GM21528 (cell line): ENCODE results near the gene CAMTA1.

Source experiments
- ATAC-seq: cut with Tn5 transposase; IDR thresholded peaks from one replicate; pipeline ENCODE4 v1.9.1; 2021; ENCODE audit warnings: mild to moderate bottlenecking, moderate library complexity; ENCODE audit not compliant: unreplicated experiment, low FRiP score

Gene CAMTA1

GRCh38 chr1:6871300-6871972 lies 86.2 kb downstream of the CAMTA1 start:
- no peak for ATAC-seq

- no peak for ATAC-seq
These were observed 87.5 kb downstream of the CAMTA1 start for GRCh38 chr1:6872573-6873261.

DNA sequence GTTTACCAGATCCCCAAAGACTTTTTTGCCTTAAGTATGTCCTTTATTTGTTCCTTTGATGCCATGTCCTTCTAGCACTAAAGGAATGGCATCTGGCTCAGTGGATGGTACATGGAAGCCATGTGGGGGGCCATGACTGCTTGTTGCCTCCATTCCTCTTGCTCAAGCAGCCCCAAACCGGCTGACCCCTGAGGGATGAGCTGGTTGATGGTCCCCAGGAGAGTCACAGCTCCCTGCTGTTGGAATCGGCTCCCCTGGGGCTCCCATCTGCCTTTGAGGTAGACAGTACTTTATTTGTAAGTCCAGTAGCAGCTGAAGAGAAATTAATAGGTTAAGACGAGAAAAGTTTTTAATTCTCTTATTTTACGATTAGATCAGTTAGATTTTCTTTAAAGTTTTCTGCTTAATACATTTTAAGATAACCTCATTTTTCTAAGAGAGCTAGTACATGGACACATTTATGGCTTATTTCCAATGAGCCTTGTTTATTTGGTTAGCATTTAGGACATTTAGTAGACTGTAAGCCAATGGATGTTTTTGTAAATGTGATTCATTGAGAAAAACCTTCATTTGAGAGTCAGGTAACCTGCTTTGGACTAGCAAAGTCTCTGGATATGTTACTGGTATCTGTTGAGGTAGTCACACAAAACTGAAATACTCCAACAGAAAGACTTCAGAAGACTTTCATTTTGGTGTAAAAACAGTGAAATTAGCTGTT lies 88.2 kb downstream of the CAMTA1 start:
- no peak for ATAC-seq

DNA sequence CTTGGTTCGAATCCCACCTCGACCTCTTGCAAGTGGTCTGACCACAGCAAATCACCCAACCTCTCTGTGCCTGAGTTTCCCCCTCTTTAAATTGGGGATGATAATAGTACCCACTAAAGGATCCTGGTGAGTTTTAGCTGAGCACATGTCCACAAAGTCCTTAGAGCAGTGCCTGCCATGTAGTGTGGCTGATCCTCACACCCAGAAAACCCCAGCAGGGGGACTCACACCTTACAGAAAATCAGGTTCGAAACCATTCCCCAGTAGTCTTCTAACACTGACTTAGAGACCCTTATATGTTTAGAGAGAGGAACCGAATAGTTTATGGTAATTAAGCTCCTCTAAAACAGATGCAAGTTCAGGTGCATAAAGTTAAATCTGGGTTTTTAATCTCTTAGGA lies 89.0 kb downstream of the CAMTA1 start:
- no peak for ATAC-seq

GRCh38 chr1:6880951-6881690 lies 95.9 kb downstream of the CAMTA1 start:
- no peak for ATAC-seq

DNA sequence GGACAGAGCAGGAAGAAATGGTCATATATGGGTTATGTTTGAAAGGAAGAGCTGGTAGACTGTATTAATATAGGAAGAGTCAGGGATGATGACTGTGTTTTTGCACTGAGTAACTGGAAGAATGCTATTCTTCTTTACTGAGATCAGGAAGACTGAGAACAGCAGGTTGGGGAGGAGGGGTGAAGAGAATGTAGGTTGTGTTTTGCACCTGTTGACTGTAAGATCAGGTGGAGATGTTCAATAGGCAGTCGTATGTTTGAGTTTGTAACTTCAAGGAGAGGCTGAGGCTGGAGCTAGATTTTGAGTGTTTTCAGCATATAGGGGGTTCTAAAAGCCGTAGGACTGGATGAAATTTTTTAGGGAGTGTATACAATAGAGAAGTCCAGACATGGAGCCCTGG lies 97.2 kb downstream of the CAMTA1 start:
- ATAC-seq: no peak

DNA sequence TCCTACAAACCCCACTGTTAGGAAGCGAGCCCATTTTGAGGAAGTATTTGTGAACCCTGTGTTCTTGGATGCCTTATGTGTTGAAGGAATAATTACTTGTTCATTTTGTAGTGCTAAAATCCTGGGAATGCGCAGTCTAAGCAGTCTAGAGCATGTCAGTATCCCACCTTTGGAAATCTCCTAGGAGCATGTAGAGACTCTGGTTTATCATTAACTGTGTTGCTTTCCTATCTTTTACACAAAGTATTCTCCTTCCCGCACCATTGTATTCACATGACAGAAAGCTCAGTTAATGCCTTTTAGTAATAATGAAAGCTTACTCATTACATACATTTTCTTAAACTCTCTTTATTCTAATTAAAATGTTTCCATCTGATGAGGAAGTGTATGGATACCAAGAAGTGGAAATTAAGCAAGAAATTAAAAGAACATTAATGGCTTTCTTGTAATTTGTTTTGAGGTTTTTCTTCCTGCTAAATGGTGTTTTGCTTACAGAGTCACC lies 99.4 kb downstream of the CAMTA1 start:
- ATAC-seq: no peak

DNA sequence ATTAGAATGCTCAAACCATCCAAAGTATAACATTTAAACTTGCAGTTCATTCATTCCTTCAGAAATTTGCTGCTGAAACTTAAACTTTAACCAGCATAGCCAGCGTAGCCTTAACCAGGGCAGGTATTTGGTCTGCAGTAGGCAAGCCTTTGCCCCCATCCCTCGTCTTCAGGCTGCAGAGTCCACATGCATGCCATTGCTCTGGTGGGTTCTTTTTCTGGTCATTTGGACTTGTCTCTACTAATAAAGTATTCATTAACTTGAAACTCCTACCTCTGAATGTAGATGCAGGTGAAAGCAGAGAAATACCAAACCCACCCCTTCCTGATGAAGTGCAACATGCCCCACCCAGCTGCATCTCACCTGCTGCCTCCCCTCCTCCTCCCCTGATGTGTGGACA lies 100.2 kb downstream of the CAMTA1 start:
- ATAC-seq: no peak

- ATAC-seq: no peak
These were observed 101.3 kb downstream of the CAMTA1 start for GRCh38 chr1:6886523-6886922.

GRCh38 chr1:6888268-6888667 lies 103.0 kb downstream of the CAMTA1 start:
- no peak for ATAC-seq

- ATAC-seq: no peak
These were observed 103.6 kb downstream of the CAMTA1 start for GRCh38 chr1:6888870-6889269.

DNA sequence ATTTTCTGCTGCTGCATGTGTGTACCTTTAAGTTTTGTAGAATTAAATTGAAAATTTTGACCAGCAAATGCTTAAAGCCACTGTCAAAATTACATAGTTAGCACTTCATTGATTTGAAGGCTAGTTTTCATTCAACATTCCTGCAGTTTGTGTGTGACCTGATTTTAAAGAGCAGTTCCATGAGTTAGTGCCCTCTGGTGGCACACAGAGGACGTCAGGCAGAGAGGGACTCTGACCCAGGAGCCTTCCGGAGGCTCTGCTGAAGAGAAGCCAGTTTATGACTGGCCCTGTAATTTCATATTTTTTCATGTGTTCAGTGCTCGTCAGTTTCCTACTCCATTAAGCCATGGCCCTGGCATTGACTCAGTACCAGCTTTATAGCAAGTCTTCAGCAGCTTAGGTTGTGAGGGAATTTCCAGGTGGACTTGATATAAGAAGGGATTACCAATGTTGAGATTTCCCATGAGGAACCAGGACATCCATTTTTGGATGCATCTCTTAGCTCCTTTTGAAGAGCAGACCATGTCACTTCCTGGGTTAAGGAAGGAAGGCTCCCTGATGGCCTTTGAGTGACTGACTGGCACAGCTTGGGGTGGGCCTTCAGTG lies 104.7 kb downstream of the CAMTA1 start:
- ATAC-seq: no peak

DNA sequence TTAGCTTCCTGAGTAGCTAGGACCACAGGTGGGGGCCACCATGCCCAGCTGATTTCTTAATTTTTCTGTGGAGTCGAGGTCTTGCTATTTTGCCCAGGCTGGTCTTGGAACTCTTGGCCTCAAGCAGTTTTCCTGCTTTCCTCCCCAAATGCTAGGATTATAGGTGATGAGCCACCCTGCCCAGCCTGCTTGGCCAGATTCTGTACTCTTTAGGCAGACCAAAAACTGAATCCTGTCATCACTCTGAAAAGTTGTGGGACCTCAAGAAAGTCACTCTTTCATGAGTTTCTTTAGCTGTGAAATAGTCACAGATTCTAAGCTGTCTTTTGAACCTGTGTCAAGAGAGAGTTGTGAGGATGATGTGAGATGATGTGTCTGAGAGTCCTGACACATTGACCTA lies 105.4 kb downstream of the CAMTA1 start:
- ATAC-seq: no peak

- no peak for ATAC-seq
These were observed 106.7 kb downstream of the CAMTA1 start for GRCh38 chr1:6891781-6892579.

GRCh38 chr1:6893388-6893787 lies 108.1 kb downstream of the CAMTA1 start:
- no peak for ATAC-seq

DNA sequence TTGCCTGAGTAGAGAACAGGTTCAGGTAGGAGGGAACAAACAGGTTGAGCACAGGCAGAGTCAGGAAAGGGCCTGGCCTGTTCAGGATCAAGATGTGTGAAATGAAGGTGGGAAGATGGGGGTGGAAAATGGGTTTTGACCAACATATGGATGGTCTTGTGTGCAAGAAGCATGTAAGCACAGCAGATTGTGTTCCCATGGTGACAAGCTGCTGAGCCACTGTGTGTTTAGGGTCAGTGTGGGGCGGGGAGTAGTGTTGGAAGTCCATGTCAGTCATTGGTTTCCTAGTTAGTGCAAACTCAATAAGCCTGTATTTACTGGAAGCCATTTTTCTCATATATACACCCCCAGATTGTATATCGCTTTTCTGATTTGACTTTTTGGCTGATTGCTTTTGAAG lies 111.9 kb downstream of the CAMTA1 start:
- ATAC-seq: no peak

DNA sequence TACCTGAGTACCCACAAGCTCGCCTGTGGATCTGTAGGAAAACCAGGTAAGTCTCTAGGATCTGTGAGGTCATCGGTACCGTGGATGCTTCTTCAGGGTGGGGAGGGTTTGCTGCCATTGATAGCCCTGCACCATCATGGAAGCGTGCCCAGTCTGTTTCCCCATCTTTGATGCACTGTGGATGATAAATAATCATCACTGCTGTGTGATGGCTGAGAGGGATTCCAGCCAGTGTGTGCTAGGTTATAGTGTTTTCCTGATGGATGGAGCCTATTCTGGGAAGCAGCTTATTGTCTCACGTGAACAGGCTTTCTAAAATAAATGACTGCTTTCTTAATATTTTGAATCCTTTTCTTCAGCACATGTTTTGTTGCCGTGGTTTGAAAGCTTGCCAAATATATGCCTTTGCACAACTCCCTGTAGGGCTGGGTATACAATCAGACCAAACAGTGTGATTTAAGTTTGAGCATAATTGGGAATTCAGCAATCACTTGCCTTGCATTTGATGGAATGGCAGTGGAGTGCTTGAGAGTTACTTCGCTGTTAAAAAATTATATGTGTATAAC lies 113.8 kb downstream of the CAMTA1 start:
- ATAC-seq: no peak

DNA sequence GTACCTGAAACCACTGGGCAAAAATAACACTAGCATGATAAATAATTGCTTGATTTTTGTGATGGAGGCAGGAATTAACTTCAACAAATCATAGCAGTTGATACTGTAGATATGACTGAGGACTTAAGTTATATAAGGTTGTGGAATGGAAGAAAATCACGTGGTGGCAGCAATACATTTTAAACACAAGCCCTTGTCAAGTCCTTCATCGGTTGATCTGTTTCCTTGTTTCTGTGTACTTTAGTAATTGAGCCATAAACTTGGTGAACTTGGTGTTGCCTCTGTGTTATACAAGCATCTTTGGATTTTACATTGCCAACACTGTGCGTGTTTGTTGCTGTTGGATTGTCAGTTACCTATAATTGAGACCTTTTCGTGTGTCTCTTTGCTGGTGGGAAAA lies 114.4 kb downstream of the CAMTA1 start:
- no peak for ATAC-seq

DNA sequence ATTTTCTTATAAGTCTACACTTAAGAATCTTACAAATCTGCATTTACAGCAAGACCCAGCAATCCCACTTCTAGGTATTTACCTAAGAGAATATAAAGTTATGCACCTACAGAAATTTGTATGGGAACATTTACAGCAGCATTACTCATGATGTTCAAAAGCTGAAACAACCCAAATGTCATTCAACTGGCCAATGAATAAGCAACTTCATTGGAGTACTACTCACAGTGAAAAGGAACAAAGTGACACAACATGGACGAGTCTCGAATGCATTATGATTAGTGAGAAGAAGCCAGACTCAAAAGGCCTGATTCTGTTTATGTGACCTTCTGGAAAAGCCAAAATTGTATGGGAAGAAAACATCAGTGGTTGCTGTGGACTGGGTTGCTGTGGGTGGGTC lies 116.9 kb downstream of the CAMTA1 start:
- ATAC-seq: no peak
